ENCODE results near the gene NET1. TPM values are rescaled to one million over a fixed set of nuclear protein-coding genes. Genes with fewer than 3 reads are reported as not detected.
"Not testable (repeated sequence)": the region's sequence is repeated elsewhere in the genome, so short reads cannot be mapped to it uniquely, and the experiment has no call there.

Gene NET1, protein sequence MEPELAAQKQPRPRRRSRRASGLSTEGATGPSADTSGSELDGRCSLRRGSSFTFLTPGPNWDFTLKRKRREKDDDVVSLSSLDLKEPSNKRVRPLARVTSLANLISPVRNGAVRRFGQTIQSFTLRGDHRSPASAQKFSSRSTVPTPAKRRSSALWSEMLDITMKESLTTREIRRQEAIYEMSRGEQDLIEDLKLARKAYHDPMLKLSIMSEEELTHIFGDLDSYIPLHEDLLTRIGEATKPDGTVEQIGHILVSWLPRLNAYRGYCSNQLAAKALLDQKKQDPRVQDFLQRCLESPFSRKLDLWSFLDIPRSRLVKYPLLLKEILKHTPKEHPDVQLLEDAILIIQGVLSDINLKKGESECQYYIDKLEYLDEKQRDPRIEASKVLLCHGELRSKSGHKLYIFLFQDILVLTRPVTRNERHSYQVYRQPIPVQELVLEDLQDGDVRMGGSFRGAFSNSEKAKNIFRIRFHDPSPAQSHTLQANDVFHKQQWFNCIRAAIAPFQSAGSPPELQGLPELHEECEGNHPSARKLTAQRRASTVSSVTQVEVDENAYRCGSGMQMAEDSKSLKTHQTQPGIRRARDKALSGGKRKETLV
- 32.5 and 42.2 TPM in 2 replicates for total RNA-seq (2014; rRNA removed; shearing (Covaris generic))

DNA sequence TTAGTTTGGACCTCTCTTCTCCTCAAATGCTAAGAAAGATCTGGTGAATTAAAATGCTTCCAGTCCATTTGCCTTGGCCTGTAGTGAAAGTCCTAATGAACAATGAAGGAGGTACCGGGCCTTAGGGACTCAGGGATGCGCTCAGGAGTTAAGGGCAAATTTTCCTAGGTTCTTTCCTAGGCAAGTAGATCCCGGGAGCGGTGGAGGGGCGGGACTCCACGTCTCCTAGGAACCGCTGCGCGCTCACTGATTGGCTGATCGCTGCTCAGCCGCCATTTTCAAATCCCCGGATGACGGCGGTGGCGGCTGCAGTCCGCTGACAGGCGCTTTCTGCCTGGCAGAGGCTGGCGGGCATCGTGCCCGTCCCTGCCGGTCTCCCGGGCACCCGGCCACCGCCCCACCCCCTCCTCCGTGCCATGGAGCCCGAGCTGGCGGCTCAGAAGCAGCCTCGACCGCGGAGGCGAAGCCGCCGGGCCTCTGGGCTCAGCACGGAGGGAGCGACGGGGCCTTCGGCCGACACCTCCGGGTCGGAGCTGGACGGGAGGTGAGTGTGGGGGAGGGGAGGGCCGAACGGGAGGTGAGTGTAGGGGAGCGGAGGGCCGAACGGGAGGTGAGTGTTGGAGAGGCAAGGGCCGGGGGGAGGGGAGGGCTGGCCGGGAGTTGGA is at the start of gene NET1:
NET1 (plus strand) TSS at position 281 of the 665 bp plus-strand sequence; CDS start at position 417, 136 bp downstream.
- DNase-seq (ENCODE audit: low spot score), result peak; percentile 96
- in situ Hi-C loops (cut with HindIII; ENCODE audit: low sequenced_read_pairs), result no loop called here

DNA sequence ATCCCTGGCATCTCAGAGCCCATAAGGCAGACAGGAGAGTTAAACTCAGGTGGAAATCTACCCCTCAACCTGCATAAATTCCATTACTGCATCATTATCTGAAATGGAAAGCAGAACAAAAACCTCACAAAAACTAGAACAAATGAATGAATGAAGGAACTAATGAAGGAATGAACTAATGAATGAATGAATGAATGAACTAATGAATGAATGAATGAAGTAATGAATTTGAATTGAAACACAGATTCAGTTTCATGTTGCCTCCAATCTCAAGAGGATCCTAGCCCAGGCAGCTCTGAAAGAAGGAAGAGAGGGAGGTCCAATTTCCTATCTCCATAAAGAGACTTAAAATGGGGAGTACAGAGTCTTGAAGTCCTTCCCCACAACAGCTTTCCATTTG is 49.5 kb upstream of the NET1 start:
- no peak for DNase-seq (ENCODE audit: low spot score)
- in situ Hi-C loops (cut with HindIII; ENCODE audit: low sequenced_read_pairs), result no loop called here

DNA sequence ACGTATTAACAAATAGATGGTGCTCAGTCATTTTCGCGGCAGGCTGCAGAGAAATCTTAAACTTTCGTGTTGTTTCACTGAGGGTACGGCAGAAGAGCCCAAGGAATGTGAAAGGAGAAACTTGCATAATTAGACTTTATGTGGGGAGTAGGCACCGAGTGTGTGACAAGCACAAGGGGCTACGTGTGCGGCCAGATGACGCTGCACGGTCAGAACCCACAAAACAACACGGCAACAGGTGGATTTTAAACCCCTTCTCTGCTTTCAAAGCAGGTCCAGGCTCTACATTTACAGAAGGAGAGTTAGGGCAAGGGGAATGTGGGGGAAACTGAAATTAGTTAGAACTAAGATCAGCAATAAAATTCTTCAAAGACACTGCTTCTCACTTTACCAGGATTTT is 48.0 kb upstream of the NET1 start:
- in situ Hi-C loops (cut with HindIII; ENCODE audit: low sequenced_read_pairs), result no loop called here
- DNase-seq (ENCODE audit: low spot score), result no peak

DNA sequence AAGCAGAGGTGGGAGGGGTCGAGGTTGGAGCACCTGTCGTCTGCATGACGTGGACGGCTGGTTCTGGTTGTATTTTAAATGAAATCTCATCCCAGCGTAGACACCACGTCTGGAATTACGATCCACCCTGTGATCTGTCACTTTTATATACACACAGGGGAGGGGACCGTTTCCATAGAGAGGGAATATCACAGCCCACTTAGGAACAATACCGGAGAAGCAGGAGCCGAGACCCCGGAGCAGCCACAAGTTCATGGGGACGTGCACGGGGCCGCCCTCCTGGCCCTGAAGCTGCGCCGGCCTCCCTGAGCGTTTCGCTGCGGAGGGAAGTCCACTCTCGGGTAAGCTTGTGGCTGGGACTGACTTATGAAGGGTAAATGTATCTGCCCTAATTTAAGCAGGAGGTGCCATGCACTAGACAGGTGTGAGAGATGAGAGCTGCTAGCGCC is 47.4 kb upstream of the NET1 start, which contains the start of gene UCN3:
UCN3 (plus strand) TSS at position 77 of the 449 bp plus-strand sequence. CDS start 8,755 bp downstream, outside the sequence.
- no peak for DNase-seq (ENCODE audit: low spot score)
- in situ Hi-C loops (cut with HindIII; ENCODE audit: low sequenced_read_pairs), result no loop called here

DNA sequence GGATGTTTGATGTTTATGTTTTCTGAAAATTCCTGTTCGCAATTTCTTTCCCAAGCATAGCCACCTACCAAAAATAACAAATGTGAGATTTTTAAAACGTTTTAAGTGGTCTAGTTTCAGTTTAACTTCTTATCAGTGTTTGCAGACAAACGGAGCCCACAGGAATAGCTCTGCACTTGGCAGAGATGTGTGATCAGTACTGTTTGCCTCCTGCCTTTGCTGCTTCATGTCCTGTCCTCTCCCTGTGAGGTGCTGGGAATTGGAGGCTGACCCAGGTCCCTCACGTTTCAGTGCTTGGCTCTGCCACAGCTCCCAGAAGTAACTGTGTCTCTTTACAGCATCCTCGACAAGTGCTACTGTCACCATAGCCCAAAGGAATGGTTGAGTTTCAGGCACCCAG is 46.4 kb upstream of the NET1 start:
- no peak for DNase-seq (ENCODE audit: low spot score)
- in situ Hi-C loops (cut with HindIII; ENCODE audit: low sequenced_read_pairs), result no loop called here

DNA sequence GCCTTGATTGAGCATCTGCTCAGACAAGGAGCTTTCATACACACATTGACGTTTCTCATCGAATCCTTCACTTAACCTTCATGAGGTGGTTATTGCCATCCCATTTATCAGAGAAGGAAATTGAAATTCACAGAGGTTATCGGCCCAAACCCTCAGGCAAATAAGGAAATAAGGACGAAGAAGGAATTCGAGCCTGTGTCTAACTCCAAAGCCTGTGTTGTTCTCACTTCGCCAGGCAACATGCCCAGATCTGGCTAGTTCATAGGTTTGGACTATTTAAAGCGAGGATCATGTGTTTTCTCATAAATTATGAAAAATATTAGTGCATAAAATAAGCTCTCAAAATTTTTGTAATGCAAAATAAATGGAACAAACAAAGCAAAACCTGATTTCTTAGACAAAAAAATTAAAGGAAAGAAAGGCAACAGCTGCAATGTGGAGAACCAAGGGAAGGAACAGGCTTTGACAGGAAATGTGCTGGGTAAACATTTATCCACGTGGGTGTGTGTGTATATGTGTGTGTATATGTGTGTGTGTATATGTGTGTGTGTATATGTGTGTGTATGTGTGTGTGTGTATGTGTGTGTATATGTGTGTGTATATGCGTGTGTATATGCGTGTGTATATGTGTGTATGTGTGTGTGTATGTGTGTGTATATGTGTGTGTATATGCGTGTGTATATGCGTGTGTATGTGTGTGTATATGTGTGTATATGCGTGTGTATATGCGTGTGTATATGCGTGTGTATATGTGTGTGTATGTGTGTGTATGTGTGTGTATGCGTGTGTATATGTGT is 42.8 kb upstream of the NET1 start:
- in situ Hi-C loops (cut with HindIII; ENCODE audit: low sequenced_read_pairs), result no loop called here
- DNase-seq (ENCODE audit: low spot score), result no peak

DNA sequence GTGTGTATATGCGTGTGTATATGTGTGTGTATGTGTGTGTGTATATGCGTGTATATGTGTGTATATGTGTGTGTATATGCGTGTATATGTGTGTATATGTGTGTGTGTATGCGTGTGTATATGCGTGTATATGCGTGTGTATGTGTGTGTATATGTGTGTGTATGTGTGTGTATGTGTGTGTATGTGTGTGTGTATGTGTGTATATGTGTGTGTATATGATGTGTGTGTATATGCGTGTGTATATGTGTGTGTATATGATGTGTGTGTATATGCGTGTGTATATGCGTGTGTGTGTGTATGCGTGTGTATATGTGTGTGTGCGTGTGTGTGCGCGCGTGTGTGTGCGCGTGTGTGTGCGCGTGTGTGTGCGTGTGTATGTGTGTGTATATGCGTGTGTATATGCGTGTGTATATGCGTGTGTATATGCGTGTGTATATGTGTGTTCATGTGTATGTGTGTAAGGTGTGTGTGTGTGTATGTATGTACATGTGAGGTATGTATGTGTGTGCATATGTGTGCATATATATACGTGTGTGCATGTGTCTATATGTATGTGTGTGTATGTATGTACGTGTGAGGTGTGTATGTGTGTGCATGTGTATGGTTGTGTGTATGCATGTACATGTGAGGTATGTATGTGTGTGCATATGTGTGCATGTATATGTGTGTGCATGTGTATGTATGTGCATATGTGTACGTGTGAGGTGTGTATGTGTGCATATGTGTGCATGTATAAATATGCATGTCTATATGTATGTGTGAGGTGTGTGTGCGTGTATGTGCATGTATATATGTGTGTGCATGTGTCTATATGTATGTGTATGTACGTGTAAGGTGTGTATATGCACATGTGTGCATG is 41.6 kb upstream of the NET1 start:
- in situ Hi-C loops (cut with HindIII; ENCODE audit: low sequenced_read_pairs), result no loop called here
- DNase-seq (ENCODE audit: low spot score), result no peak

DNA sequence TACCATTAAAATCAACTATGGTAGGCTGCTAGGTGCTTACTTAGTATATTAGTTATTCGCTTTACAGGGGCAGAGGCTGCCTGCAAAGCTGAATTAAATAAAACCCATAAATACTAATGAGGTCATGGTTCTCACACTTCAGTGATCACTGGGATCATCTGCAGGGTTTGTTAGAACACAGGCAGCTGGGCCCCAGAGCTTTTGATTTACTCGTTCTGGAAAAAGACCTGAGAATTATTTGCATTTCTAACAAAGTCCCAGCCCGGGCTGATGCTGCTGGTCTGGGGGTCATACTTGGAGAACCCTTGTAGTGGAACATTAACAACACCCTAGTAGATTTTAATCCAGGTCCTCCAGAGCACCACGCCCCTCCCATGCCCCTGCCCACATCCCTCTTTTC is 39.0 kb upstream of the NET1 start:
- in situ Hi-C loops (cut with HindIII; ENCODE audit: low sequenced_read_pairs), result no loop called here
- no peak for DNase-seq (ENCODE audit: low spot score)

DNA sequence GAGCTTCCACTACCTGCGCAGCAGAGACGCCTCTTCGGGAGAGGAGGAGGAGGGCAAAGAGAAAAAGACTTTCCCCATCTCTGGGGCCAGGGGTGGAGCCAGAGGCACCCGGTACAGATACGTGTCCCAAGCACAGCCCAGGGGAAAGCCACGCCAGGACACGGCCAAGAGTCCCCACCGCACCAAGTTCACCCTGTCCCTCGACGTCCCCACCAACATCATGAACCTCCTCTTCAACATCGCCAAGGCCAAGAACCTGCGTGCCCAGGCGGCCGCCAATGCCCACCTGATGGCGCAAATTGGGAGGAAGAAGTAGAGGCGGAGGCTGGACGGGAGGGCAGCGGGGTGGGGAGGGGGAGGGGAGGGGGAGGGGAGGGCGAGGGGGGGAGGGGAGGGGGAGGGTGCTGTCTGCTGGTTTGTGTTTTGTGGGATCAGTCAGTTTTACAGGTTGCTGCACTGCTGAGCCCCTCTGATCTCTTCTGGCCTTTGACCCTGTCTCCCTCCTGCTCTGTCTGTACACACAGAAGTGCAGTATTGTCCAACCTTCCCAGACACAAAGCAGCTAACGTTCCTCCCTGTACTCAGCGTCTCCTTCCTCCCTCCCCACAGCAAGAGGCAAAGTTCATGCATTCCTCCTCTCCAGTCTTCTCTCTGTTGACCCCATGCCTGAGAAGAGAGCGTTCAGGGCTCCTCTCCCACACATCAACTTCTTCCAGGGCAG is 38.3 kb upstream of the NET1 start:
- DNase-seq (ENCODE audit: low spot score), result no peak

DNA sequence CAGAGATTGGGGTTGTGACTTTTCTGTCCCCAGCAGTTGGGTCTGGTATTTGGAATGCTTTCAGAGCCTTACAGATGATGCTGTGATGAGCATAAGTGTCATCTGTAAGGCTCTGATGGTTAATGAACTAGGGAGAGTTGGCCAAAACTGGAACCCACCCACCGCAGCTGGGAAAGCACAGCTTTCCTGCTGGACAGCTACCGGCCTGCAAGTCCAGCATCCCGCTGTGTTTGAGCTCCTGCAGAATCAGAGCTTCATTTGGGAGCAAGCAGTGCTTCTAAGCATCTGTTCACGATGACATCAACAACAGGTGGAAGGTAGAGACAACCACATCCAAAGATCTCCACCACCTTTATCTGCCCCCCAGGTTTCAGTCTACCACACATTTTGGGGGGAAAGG is 35.9 kb upstream of the NET1 start:
- in situ Hi-C loops (cut with HindIII; ENCODE audit: low sequenced_read_pairs), result no loop called here
- DNase-seq (ENCODE audit: low spot score), result no peak

More for the DNA sequence above, 38.3 kb upstream of the NET1 start:
- in situ Hi-C loops (cut with HindIII; ENCODE audit: low sequenced_read_pairs), result no loop called here

DNA sequence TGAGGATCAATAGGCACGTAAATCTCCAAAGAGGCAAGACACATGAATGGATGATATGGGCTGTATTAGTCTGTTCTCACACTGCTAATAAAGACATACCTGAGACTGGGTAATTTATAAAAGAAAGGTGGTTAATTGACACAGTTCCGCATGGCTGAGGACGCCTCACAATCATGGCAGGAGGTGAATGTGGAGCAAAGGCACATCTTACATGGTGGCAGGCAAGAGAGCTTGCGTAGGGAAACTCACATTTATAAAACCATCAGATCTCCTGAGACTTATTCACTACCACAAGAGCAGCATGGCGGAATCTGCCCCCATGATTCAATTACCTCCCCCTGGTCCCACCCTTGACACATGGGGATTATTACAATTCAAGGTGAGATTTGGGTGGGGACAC is 33.2 kb upstream of the NET1 start:
- in situ Hi-C loops (cut with HindIII; ENCODE audit: low sequenced_read_pairs); DNase-seq (ENCODE audit: low spot score): not testable (repeated sequence)

DNA sequence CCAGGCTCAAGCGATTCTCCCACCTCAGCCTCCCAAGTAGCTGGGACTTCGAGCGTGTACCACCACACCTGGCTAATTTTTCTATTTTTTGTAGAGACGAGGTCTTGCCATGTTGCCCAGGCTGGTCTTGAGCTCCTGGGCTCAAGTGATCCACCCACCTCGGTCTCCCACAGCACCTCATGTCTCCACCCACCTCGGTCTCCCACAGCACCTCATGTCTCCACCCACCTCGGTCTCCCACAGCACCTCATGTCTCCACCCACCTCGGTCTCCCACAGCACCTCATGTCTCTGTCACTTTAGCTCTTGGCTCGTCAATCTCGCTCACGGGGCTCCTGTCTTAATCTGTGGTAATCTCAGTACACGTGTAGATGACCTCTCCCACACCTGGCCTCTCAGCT is 32.0 kb upstream of the NET1 start:
- DNase-seq (ENCODE audit: low spot score); in situ Hi-C loops (cut with HindIII; ENCODE audit: low sequenced_read_pairs): not testable (repeated sequence)

DNA sequence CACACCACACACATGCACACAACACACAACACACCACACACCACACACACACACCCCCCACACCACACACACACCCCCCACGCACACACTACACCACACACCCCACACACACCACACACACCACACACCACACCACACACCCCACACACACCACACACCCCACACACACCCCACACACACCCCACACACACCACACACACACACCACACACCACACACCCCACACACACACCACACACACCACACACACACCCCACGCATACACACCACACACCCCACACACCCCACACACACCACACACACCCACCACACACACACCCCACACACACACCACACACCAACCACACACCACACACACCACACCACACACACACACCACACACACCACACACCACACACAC is 31.2 kb upstream of the NET1 start:
- no peak for DNase-seq (ENCODE audit: low spot score)
- in situ Hi-C loops (cut with HindIII; ENCODE audit: low sequenced_read_pairs), result no loop called here

DNA sequence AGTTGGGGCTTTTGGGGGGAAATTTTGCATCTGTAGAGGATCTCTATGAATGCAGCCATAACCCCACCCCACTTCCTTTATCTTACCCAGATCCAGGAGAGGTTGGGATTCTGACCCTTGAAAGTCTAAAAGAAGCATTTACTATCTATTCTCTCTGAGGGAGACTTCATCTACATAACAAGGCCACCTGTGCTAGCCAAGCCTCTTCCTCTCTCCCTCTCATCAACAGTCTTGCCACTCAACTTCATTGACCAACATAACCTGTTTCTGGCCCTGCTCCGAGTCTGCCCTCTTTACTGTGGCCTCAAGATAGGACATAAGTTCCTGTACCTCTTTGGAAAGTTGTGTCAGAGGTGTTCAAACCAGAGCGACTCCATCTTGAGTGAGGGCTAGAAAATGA is 27.1 kb upstream of the NET1 start:
- no peak for DNase-seq (ENCODE audit: low spot score)
- in situ Hi-C loops (cut with HindIII; ENCODE audit: low sequenced_read_pairs), result no loop called here

DNA sequence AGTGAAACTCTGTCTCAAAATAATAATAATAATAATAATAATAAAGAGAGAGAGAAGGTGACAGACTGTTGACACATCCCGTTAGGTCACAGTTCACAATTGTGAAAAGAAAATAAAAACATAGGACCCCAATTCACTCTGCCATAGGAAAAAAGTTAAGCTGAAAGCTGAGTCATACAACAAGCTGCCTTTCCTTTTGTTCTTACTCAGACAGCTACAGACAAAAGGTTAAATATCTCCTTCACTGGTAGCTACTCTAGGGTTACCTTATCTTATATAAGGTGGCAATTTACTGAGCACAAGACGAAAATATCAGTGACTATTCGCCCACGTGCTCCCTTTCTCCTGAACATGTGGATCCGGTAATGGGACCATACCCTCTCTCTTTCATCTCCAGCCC is 25.2 kb upstream of the NET1 start:
- DNase-seq (ENCODE audit: low spot score), result no peak
- in situ Hi-C loops (cut with HindIII; ENCODE audit: low sequenced_read_pairs), result no loop called here

DNA sequence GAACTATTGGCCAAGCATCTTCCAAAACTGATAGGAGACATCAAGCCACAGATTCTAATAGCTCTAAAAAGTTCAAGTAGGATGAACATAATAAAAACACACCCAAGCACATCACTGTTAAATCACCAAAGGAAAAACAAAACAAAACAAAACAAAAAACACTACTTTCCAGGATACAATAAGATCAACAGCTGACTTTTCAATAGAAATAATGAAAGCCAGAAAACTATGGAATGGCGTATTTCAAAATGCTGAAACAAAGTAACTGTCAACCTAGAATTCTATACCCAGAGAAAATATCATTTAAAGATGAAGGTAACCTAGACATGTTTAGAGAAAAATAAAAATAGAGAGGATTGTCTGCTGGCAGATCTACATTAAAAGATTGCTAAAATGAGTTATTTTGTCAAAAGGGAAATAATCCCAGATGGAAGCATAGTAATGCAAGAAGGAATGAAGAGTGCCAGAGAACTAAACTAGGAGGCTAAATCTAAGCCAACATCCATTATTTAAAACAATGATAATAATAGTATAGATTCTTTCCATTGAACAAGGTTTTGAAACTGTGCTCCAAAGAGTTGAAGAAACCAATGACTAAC is 21.7 kb upstream of the NET1 start:
- no peak for DNase-seq (ENCODE audit: low spot score)
- in situ Hi-C loops (cut with HindIII; ENCODE audit: low sequenced_read_pairs), result no loop called here

DNA sequence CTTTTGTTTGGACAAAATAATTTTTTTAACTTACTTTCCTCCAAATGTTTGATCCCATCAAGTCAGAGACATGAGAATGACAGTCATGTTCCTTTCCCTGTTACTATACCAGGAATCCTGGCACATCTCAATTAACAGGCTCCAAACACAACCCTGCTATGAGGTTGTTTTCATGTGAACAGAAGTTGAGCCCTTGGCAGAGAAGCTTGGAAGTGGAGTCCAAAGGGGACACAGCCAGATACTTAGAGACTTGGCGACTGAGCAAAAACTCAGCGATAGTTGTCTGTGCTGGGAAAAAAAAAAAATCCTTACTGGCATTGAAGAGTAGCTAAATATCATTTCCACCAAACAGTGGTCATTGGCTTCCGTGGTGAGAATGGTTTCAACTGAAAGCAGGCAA is 20.6 kb upstream of the NET1 start:
- in situ Hi-C loops (cut with HindIII; ENCODE audit: low sequenced_read_pairs), result no loop called here
- DNase-seq (ENCODE audit: low spot score), result no peak

DNA sequence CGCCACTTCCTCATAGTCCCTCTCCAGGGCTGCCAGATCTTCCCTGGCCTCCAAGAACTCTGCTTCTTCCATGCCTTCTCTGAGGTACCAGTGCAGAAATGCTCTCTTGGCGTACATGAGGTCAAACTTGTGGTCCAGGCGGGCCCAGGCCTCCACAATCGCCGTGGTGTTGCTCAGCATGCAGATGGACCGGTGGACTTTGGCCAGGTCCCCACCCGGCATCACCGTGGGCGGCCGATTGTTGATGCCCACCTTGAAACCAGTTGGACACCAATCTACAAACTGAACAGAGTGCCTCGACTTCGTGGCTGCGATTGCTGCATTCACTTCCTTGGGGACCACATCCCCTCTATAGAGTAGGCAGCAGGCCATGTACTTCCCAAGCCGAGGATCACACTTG is 18.8 kb upstream of the NET1 start:
- in situ Hi-C loops (cut with HindIII; ENCODE audit: low sequenced_read_pairs), result no loop called here
- no peak for DNase-seq (ENCODE audit: low spot score)
